NCI-H1694 (cell line): ENCODE data around the gene VSIG10L2.
"Not testable (repeated sequence)": the region's sequence is repeated elsewhere in the genome, so short reads cannot be mapped to it uniquely, and the experiment has no call there.

Experiments
- DNase-seq: peaks from one replicate; lab custom pipeline; 2025; lab: John Stamatoyannopoulos, UW

The VSIG10L2 gene

GRCh38 chr11:125967515-125967914 lies 21.7 kb downstream of the VSIG10L2 start:
- DNase-seq, result no peak

- DNase-seq, result no peak
These were observed 22.5 kb downstream of the VSIG10L2 start for GRCh38 chr11:125968354-125968753.

DNA sequence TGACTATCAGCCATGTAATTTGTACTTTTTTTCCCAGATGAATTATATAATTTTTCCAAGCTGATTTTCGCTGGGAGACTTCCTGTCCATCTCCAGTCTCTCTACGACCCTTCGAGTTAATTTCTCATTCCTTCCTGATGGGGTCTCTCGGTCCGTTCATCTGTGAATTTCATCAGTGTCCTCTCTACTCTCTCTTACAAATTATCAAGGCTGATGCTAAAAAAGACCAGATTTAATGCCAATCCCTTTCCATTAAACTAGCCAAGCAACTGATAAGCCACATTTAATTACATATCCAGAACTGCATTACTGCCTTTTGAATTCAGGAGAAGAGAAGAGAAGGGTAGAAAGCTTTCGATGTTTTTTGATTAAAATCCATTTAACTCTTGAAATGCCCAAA lies 25.8 kb downstream of the VSIG10L2 start:
- no peak for DNase-seq

DNA sequence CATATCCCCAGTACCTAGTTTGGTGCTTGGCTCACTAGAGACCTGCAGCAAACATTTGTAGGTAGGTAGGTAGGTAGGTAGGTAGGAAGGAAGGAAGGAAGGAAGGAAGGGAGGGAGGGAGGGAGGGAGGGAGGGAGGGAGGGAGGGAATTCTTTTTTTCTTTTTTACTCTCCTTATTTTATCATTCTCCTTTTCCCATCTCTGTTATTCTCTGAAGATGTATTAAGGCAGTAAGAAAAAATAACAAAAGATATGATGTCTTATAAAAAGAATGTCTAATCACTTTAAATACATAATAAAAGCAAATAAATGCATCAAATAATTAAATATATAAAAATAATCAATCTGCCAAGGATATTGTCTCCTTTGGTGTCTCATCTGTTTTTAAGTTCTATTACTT lies 28.4 kb downstream of the VSIG10L2 start:
- DNase-seq, result no peak

GRCh38 chr11:125975634-125976033 lies 29.8 kb downstream of the VSIG10L2 start:
- DNase-seq, result no peak

DNA sequence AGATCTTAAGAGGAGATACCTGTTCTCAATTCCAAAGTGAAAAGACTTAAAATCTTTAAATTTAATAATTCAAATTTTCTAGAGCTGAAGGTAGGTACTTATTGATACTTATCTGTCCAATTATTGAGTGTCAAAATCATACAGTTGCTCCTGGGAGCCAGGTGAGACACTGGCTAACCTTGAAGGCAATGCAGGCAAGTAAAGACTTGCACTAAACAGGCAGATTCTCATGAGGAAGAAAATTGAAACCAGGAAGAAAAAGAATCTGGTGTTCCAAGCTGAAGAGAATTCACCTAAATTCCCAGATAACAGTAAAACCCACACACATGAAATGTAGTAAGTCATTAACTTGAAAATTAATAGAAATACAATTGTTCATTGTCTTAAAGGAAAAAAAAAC lies 30.3 kb downstream of the VSIG10L2 start:
- DNase-seq, result no peak

GRCh38 chr11:125977333-125977732 lies 31.5 kb downstream of the VSIG10L2 start:
- DNase-seq, result no peak

GRCh38 chr11:125978181-125978716 lies 32.4 kb downstream of the VSIG10L2 start:
- no peak for DNase-seq

DNA sequence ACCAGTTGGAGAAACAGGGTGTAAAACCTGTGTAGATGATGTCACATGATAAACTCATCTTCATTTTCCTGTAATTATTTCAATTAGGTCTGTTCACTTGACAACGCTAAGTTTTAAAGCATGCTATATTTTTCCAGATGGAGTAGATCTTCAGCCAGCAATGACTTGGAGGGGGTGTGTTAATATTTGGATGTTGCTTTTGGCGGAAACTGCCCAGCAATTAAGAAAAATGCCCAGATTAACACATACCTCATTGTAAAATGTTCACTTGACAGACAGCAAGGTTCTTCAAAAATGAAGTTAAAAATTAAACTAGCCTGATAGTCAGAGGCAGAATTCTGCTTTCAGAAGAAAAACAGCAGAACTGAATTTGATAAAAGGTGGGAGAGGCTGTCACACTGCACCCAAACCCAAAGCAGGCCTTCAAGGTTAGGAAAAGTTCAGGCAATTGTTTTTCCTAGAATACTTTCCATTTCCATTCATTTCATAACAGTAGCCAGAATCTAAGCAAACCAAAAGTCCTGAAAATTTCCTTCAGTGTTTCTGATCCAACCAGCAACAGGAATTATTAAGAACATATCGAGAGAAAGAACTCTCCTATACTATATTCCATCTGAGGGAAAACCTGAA lies 33.0 kb downstream of the VSIG10L2 start:
- no peak for DNase-seq

GRCh38 chr11:125979511-125979910 lies 33.7 kb downstream of the VSIG10L2 start:
- DNase-seq, result no peak

- no peak for DNase-seq
These were observed 34.6 kb downstream of the VSIG10L2 start for GRCh38 chr11:125980436-125980835.

DNA sequence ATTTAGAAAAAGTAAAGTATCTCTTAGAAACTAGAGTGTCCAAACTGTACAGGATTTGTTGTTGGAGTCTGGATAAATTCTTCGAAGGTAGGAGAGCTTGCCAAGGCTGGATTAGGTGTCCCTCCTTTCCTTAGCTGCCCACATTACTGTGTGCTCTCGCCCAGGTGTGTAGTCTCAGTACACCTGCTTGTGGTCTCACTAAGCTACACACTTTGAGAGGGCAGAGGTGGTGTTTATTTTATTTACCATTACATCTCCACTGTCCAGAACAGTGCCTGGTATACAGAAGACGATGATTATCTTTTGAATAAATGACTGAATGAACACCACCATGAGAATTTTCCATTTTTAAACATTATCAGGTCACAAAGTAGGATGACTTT lies 36.5 kb downstream of the VSIG10L2 start:
- no peak for DNase-seq

DNA sequence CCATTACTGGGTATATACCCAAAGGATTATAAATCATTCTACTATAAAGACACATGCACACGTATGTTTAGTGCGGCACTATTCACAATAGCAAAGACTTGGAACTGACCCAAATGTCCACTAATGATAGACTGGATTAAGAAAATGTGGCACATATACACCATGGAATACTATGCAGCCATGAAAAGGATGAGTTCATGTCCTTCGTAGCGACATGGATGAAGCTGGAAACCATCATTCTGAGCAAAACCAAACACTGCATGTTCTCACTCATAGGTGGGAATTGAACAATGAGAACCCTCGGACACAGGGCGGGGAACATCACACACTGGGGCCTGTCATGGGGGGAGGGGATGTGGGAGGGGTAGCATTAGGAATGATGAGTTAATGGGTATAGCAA lies 40.1 kb downstream of the VSIG10L2 start:
- not testable (repeated sequence) for DNase-seq

- no peak for DNase-seq
These were observed 41.3 kb downstream of the VSIG10L2 start for GRCh38 chr11:125987066-125987641.

GRCh38 chr11:125990244-125990643 lies 44.4 kb downstream of the VSIG10L2 start:
- DNase-seq, result no peak

DNA sequence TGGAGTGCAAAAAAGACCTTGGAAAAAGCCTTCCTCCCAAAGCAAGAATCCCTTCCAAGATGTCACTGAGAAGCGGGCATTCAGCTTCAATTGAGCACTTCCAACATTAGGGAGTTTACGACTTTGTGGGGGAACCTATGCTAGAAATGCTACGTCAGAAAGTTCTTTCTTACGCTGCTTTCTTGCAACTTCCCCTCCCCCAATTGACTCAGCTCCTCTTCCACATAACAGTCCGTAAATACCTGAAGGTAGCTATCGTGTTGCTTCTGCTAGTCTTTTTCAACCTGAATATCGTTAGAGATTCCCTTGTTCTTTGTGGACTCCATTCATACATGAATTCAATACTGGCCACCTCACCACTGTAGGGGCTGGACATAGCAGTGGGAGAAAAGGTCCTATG lies 47.0 kb downstream of the VSIG10L2 start:
- DNase-seq, result no peak

- DNase-seq, result no peak
These were observed 48.7 kb downstream of the VSIG10L2 start for GRCh38 chr11:125994509-125994908.

DNA sequence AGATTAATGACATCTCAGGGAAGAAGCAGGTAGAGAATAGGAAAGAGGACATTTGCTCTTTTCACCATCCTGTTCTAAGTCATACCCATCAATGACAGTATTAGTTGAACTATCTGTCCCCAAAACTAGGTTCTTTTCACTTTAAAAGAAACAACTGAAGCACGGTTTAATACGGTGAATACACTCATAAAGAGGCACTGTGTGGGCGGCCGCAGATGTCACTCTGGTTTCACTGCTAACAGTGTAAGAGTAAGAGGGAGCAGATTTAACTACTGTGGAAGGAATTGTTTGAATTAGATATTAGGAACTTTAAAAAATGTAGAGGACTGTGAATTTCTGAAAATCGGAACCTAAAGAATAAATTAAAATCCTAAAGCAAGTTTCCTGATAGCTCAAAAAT lies 49.5 kb downstream of the VSIG10L2 start:
- DNase-seq, result no peak

DNA sequence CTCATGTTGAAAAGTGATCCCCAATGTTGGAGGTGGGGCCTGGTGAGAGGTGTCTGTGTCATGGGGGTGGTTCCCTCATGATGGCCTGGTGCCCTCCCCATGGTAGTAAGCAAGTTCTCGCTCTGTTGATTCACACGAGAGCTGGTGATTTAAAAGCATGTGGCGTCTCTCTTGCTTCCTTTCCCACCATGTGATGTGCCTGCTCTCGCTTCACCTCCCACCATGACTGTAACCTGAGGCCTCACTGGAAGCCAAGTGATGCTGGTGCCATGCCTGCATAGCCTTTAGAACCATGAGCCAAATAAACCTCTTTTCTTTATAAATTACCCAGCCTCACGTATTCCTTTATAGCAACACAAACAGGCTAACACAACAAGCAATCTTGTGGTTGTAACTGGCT lies 52.4 kb downstream of the VSIG10L2 start:
- DNase-seq, result no peak

DNA sequence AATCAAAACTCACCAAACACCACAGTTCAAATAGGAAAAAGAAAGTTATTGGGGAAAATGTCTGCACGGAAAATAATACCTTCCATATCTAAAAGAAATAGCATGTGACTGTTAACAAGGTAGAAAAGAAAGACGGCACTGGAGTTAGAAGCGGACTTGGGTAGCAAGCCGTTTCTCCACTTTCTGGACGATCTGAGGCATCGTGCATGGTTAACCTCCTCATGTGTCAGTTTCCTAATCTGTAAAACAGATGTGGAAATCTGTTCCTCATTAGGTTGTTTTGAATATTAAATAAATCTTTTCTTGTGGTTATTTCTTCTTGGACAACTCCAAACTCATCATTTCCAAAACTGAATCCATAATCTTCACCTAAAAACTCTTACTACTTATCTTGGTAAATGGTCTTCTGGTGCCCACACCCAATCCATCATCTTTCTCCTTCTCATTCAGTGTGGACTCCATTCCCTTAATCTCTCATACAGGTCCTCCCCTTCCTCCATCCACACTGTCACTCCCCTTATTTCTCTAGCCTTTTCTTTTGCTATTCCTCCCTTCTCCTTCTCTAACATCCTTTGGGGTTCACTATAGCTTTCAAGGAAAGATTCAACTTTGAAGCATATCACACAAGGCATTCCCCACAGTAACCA lies 53.5 kb downstream of the VSIG10L2 start:
- no peak for DNase-seq

DNA sequence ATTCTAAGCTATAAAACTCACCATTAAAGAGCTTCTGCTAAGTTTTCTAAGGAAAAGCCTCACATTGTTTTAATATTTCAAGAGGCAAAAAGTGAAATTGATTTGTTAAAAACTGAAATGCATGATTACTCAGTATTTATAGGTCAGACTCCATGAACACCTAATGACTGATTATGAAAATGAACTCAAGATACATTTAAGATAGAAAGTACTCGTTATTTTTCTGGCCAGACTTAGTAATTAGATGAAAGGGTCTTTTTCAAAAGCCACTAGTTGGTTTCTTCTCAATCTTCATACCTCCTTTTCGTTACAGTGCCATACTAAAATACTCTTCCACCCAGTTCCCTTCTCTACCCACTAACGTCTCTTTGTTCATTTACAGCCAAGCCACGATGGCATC lies 56.3 kb downstream of the VSIG10L2 start:
- DNase-seq, result no peak
